NCI-H2029 treated with DMSO at 0.1 percent for 48 hours (cell line): ENCODE measurements around the gene MEIKIN.

Experiments
- DNase-seq: peaks from one replicate; lab custom pipeline; 2025; lab: John Stamatoyannopoulos, UW

The MEIKIN gene

GRCh38 chr5:131973089-131973712 lies 27.7 kb upstream of the MEIKIN start:
- no peak for DNase-seq

- DNase-seq: no peak
Measured at GRCh38 chr5:131968396-131968954, 23.0 kb upstream of the MEIKIN start.

- no peak for DNase-seq
Measured at GRCh38 chr5:131966551-131966950, 21.1 kb upstream of the MEIKIN start.

DNA sequence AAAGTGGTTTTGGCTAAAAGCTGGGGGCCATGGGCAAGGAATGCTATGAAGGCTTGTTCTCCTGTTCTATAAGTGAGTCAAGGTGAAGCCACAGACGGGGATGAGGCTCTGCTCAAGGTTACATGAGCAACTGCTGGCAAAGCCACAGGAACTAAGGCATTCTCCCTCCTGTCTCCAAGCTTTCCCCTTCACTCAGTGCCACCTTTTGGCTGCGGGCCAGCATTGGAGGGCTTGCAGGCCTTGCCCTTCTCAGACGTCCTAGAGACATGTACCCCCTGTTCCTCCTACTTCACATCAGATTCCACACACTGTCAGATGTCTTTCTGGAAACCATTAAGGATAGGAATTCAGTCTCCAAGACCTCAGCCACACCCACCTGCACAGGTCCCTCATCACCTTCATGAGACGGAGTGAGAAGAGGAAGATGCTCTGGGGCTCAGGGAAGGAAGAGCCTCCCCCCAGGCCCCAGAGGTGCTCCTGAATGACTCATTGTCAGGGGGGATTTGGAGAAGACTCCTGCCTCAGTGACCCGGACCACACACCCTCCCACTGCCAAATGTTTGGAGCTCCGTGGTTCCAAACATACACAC lies 20.5 kb upstream of the MEIKIN start:
- DNase-seq: no peak

GRCh38 chr5:131959906-131960305 lies 14.4 kb upstream of the MEIKIN start:
- no peak for DNase-seq

- DNase-seq: no peak
Measured at GRCh38 chr5:131959136-131959535, 13.7 kb upstream of the MEIKIN start.

DNA sequence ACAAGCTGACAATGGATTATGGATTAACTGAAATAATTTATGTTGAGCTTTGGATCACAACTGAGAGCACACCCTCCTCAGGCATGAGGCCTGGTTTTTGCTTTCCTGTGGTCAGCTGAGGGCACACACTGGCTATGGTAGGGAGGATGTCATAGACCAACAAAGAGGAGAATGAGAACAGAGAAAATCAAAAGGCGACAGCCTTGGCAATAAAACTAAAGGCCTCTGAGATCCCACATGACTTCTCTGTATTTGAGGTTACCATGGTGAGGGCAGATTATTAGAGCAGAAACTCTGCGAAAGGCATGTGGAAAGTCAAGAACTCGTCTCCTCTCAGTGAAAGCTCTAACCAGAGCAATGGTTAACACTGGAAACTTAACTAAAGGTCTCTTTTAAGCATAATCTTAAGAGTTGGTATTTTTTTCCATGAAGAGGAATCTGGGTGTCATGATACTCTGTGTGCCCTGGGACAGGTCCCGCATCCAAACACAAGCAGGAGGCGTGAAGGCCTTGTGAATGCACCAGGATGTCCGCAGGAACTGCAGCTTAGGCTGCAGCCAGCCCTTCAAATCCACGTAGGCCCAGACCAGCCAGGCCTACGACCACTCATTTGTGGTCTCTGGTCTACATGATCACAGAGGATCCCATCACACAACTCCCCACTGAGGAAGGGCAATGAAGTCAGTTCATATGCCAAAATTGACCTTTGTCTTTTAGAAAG lies 12.4 kb upstream of the MEIKIN start:
- no peak for DNase-seq

DNA sequence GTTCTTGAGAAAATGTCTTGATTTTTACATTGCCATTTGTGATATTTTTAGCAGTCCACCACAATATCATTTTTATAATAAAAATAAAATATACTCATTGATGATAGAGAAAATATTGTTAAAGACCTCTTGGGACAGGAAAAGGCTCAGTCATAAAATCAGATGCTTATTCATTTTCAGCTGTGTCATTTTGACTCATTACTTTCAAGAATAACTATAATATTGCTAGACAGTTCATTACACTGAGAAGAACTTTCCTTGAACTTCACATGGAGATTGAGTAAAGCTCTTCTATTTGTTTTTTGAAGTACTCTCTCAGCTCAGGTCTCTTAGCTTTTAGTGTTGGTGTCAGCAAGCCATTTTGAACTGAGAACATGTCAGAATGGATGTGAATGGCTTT lies 8.5 kb upstream of the MEIKIN start:
- no peak for DNase-seq

DNA sequence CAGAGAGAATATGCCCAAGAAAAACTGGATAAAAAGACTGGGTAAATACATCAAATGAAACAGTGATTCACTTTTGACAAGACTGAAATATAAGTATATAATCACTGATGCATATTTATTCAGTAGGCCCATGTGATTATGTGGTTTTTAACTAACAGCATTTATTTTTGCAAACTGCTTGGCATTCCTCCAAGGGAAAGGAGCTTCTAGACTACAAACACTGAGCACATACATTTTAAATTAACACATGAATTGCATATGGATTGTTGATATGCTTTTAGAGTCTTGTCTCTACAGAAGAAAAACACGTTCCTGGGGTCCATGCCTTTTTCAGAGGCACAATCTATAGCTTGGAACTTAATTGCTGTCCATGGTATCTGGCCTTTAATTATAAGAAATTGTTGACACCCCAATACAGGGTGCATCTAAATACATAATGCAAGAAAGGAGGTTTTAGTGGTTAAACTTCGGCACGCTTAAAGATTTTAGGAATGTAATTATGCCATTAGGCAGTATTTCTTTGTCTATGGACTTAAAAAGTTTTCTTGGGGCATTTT lies 6.9 kb upstream of the MEIKIN start:
- DNase-seq: no peak

DNA sequence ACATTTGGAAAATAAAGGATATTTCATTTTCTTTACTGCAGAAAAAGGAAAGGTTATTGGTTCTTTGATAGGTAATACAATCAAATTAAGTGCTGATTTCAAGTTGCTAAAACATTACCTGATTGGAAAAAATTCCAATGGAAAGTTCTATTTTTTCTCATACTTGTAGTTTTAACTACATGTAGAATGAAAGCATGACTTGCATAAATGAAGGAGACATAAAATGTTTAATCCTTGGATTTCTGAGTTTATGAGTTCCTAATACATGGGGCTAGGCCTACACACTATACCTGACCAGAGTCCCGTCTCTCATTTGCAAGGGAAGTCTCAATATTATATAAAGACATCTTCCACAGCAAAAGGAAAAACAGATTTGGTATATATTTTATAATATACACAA lies 5.2 kb upstream of the MEIKIN start:
- no peak for DNase-seq

- no peak for DNase-seq
Measured at GRCh38 chr5:131947445-131947844, 2.0 kb upstream of the MEIKIN start.

- no peak for DNase-seq
Measured at GRCh38 chr5:131944702-131945550, 537 bp downstream of the MEIKIN start.

DNA sequence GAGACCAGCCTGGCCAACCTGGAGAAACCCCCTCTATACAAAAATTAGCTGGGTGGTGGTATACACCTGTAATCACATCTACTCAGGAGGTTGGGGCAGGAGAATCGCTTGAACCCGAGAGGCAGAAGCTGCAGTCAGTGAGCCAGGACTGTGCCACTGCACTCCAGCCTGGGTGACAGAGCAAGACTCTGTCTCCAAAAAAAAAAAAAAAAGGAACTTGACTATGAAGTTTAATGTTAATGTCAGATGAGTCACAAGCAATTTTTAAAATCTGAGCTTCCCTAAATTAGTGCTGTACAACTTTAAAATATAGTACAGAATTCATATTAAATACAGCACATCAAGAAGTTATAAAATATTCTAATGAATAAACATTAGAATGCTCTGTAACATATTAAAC lies 1.5 kb downstream of the MEIKIN start:
- DNase-seq: no peak

- DNase-seq: no peak
Measured at GRCh38 chr5:131942016-131942415, 3.4 kb downstream of the MEIKIN start.

DNA sequence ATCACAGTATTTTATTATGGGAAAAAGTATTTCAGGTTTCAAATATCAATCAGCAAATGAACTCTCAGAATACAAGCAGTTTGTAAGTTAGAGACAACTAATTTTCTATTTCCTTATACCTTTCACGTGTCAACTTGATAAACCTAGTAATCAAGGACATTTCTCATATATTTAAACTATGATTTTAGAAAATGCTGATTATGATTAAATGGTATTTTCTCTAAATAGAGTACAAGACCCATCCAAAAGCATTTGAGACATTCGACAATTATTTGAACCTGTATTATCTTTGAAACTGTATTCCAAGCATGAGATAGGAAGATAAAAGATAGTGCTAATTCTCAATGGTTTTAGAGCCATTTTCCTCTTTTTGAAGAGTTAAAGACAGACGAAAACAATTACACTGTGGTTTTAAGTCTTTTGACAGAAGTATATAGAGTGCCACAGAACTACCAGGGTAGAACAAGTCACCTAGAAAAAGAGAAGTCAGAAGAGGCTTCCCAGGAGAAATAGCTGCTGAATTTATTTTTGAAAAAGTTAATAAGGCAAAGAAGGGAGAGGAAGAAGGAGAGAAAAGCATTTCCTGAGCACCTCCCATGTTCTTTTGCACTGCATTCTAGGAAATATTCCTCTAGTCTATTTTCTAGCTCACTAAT lies 5.6 kb downstream of the MEIKIN start:
- DNase-seq: no peak

DNA sequence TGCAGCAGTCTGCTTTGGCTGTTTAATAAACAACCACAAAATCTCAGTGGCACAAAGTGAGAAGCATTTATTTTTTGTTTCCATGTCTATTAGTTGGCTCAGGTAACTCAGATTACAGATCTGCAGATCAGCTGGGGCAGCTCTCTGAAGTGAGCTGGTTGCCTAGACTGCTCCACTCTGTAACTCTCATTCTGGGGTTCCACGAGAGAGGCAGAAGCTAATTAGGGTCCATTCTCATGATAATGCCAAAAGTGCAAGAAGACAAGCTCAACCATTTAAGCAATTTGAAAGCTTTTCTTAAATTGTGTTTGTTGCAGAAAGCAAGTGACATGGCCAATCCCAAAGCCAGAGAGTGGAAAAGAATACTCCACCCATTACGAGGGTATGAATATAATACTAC lies 13.2 kb downstream of the MEIKIN start:
- DNase-seq: no peak

DNA sequence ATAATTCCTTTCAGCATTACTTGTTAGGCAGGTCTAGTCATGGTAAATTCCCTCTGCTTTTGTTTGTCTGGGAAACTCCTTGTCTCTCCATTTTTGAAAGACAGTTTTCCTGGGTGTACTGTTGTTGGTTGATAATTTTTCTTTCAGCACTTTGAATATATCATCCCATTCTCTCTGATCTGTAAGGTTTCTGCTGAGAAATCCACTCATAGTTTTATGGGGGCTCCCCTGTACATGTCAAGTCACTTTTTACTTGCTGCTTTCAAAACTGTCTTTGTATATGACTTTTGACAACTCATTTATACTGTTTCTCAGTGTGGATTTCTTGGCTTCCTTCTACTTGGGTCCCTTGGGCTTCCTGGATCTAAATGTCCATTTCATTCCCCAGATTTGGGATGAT lies 16.5 kb downstream of the MEIKIN start:
- no peak for DNase-seq

- DNase-seq: no peak
Measured at GRCh38 chr5:131926168-131926567, 19.3 kb downstream of the MEIKIN start.

- no peak for DNase-seq
Measured at GRCh38 chr5:131916481-131916880, 29.0 kb downstream of the MEIKIN start.

- DNase-seq: no peak
Measured at GRCh38 chr5:131914472-131914871, 31.0 kb downstream of the MEIKIN start.

DNA sequence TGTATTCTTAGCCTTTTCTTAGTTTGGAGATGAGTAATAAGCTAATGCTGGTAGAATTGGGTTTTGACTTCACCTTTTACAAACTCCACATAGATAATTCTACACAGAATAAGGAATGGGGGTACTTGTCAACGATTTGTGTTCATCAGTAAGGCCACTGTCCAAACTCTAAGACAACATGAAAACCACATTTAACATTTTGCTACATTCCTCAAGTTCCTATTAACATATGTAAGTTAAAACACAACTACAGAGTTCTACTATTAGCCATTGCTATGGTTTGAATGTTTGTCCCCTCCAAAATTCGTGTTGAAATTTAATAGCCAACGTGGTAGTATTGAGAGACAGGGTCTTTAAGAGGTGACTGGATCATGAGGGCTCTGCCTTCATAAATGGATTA lies 31.9 kb downstream of the MEIKIN start:
- DNase-seq: no peak

DNA sequence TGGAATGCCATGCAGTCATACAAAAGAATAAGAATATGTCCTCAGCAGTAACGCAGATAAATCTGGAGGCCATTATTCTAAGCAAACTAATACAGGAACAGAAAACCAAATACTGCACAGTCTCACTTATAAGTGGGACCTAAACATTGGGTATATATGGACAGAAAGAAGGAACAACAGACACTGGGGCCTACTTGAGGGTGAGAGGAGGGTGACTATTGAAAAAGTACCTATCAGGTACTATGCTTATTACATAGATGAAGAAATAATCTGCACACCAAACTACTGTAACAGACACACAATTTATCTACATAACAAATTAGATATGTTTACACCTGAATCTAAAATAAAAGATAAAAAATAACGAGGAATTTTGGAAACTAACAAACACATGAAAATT lies 38.8 kb downstream of the MEIKIN start:
- DNase-seq: no peak
